HuH-7.5 (cell line): ENCODE results near the gene KIAA0232.
"Not testable (repeated sequence)": the region's sequence is repeated elsewhere in the genome, so short reads cannot be mapped to it uniquely, and the experiment has no call there.

Experiments used
- DNase-seq: peaks from one replicate; pipeline ENCODE4 v3.0.0; 2011; ENCODE audit warnings: low spot score

KIAA0232 gene

DNA sequence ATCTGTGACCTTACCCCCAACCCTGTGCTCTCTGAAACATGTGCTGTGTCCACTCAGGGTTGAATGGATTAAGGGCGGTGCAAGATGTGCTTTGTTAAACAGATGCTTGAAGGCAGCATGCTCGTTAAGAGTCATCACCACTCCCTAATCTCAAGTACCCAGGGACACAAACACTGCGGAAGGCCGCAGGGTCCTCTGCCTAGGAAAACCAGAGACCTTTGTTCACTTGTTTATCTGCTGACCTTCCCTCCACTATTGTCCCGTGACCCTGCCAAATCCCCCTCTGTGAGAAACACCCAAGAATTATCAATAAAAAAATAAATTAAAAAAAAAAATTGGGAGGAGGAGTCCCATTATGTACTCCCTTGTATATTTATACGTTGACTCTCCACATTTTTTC is 26.2 kb upstream of the KIAA0232 start:
- not testable (repeated sequence) for DNase-seq

DNA sequence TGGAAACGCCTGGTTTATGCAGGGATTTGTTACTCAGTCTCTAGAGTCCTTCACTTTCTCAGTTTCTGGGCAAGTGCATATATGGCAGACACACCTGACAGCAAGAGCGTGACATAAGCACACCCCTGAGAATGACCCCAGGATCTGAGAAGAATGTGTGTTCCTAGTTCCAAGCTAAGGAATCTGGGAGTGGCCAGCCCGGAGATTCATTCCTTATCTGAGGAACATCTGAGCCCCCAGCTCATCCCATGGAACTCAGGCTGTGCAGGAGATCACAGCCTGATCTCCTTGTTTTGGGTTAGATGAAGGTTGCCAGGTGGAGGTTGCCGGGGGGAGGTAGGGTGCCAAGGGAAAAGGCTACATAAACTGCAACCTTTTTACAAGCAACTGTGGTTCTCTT is 23.8 kb upstream of the KIAA0232 start:
- DNase-seq, result no peak

DNA sequence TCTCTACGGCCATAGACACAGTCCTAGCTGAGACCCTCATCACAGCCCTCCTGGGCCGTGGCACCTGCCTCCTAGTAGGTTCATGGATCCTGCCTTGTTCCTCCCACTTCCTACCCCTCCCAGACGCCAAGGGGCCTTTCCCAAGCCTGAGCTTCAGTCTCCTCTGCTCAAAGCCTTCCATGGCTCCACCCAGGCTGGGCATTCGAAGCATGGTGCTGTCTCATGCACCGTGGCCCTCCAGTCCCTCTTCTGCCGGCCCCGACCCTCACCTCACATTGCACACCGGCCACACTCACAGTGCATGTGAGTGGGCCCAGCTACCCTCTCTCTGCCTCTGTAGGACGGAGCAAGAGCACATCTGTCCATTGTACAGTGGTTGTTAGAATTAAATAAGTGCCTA is 21.7 kb upstream of the KIAA0232 start:
- DNase-seq, result no peak

DNA sequence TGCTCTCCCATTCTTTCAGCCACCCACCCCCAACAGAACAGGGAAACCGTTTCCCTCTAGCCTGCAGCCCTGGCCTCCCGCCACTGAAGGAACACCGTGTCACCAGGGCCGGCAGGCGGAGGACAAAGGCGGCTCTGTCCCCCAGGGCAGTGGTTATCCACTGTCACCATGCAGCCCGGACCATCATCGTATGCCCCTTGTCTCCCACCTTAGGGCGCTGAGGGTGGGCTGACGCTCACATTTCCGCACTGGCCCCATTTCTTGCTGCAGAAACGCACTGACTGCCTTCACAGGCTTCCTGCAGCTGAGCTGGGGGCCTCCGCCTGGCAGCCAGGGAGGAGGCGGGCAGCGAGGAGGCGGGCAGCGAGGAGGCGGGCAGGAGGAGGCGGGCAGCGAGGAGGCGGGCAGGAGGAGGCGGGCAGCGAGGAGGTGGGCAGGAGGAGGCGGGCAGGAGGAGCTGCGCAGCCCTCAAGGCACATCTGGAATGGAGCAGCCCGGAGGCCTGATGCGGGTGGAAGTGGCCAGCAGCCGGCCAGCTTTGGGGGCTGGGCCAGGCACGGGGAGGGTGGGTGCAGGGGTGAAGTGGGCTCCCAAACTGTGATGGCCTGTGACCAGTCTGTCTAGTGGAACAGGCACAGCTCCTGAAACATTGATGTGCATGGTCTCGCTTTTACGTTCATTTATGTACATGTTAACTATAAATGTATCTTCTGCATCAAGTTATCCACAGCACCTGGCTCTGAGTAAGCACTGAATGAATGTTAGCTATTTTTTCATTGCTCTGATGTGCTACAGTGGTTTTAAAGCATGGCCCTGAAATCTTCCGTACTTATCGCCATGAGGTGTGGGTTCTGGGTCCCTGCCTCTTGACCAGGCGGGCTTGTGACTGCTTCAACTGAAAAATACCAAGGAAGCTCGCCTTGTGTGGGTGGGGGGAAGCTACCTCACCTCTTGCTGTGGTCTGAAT is 20.6 kb upstream of the KIAA0232 start:
- DNase-seq, result no peak

DNA sequence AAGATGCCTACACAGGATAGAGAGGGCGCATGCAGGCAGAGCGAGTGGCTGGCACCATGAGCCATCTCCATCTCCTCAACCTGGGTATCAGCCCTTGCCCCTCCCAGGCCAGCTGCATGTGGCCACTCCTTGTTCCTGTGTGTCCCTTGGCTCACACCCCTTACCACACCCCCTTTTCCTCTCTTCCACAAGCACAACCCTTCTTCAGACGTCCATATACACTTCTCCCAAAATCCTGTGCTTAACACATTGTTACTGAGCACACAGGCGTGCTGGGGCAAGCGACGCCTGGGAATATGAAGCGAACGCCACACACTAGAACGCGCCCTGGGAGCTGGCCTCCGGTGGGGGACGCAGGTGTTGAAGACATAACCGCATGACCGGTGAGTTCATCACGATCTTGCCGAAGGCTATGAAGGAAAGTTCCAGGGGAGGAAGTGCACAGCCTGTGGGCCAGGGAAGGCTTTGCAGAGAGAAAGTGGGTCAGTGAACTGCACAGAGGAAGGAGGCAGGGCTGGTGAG is 19.1 kb upstream of the KIAA0232 start:
- no peak for DNase-seq

DNA sequence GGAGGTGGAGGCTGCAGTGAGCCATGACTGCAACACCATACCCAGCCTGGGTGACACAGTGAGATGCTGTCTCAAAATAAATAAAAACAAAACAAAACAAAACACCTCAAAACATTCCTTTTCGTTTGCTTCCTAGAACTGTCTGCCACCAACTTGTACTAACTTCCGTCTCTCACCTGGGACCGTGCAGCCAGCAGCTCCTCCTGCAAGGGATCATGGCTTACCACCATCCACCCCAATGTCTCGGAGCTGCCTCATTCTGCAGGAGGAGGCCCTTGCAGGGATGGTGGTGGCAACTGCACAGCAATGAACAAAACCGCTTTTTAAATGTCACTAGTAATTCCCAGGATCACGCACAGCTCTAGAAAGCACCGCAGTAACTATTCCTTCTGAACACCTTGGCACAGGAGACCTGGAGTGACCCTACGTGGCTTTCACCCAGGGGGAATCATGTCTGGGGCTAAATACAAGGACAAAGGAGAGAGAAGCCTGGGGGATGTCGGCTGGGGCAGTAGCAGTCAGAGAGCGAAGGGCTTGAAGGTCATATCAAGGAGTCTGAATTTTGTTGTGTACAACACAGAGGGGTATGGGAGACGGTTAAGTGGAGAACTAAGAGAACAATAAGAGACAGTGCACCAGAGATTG is 17.4 kb upstream of the KIAA0232 start:
- no peak for DNase-seq

DNA sequence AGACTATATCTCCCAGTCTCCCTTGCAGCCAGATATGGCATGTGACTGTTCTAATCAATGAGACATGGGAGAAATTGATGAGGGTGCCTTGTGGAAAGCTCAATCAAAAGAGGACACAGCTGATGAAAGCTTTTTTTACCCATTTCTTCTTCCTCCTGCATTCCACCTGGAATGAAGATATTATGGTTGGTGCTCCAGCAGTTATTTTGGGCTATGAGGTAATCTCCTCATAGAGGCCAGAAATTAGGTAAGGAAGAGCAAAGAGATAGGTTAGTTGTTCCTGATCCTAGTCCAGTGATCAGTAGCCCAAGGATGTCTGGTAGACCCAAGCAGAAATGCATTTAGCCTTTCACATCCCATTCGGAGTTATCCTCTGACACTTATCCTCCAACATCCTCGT is 16.8 kb upstream of the KIAA0232 start:
- DNase-seq, result no peak

DNA sequence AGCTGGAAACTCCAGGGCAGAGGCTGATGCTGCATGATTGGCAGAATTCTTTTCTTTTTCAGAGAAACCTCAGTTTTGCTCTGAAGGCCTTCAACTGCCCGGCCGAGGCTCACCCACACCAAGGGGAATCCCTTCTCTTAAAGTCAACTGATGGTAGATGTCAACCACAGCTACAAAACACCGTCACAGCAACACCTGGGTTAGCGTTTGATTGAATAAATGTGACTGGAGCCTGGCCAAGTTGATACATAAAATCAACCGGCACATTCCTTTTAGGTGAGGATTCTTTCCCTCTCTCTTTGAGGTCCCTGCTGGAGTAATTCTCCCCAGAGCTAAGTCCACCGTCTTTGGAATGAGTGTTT is 15.2 kb upstream of the KIAA0232 start:
- DNase-seq, result no peak

DNA sequence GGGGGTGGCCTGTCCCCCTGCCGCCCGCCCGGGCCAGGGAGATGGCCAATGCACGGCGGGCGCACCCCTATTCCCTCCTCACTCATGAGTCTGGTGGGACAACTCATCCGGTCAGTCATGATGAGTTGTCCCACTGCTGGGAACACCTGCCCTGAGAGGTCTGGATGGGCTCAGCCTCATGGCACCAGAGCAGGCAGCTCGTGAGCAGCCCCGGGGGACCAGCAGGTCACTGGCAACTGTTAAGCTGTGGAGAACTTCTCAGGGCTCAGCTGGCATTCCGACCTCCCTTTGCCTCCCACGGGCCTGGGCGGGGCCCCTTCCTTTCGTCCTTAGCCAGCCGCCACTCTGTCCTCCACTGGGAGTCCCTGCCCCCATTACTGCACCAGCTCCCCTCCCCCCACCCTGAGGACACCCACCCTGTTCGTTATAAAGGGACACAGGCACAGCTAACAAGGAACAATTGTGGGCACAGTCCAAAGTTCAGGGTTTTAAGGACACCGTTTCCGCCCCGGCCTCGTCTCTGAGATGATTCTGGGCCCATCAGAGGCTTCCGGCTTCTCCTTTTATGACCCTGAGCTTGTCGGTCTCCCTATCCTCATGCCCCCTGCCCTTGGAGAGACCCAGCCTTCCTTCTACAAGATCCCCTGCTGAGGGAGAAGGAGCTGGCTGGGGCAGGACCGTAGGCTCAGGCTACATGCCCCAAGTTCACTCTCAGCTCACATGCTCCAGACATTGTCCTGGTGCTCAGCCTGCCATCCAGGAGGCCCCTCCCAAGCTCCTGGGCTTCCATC is 14.6 kb upstream of the KIAA0232 start:
- no peak for DNase-seq

DNA sequence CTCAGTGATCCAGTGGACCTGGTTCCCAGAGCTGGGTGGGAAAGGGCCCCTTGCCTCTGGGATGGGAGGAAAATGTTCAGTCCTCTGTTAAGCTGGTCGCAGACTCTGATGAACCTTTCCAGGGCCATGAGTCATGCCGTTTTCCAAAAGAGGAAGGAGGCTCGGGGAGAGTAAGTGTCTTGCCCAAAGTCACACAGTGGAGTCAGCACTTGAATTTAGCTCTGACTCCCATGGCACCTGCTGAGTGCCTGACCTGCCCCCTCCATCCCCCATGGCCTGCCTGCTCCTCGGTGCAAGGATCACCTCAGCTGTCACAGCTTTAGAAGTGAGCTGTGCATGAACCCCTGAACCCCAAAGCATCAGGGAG is 14.0 kb upstream of the KIAA0232 start:
- DNase-seq, result no peak

DNA sequence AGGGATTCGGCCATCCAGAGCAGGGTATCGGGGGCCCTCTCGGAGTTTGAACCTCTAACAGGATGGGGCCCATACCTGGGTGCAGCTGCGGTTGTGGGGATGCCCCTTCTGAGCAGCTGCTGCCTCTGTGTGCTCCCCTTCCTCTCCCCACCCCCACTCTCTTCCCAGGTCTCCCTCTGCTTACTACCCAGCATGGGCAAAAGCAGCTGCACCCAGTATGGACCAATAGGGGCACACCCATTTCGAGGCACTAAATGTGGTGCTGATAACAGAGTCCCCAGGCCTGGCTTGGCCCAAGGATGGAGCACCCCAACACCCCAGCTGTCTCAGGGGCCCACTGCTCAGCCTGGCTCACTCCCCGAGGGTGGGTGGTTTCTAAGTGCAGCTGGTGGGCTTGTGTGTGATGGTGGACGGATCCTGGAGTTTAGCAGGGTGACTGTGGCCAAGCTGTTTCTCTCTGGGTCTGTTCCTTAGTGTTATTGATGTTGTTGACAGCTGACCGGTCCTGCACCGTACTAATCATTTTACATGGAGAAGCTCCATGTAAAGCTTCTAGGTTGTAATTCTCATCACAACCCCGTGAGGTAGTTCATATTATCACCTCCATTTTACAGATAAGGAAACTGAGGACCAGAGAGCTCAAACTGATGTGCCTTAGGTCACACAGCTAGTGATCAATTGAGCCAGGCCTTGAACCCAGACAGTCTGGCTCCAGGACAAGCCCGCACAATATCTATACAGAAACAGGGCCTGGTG is 13.1 kb upstream of the KIAA0232 start:
- DNase-seq, result no peak

DNA sequence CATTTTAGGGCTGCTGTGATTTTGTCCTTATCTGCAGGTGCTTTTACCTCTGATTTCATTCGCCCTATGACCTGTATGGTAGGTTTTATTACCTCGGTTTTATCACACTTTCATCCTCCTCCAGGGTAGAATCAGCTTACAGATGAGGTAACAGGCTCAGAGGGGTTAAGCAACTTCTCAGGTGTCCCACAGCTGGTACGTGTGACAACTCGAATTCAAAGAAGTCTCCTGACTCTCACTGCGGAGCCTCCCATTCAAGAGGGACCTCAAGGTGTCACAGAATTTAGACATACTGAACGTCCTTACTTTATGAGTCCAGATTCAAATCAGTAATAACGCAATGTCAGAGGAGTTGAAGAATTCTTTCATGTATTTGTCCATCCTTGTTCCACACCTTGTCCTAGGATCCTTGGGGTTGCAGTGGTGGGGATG is 12.5 kb upstream of the KIAA0232 start:
- no peak for DNase-seq

DNA sequence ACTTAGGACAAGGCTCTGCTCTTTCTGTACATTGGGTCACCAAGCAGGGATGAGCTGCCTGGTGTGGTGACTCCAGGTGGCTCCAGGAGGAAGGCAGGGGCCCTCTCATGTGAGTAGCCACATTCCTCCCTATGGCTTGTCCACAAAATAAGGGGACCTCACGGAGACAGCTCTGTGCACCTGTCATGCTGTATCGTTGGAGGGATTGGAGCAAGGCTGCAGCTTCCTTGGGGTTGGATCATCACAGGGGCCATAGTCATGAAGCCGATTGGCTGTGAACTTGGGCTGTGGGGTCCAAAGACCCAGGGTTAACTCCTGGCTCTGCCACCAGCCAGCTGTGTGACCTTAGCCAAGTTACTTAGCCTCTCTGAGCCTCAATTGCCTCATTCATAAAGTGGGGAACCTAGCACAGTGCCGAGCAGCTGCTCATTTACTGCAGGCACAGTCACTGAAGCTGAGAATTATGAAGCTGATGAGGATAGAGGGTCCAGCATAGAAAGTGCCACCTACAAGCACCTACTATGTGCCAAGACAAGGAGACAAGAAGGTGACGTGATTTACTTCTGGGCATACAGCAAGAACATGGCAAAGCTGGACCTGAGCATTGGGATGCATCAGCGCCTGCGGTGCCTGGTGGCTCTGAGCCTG is 11.8 kb upstream of the KIAA0232 start:
- DNase-seq, result no peak

DNA sequence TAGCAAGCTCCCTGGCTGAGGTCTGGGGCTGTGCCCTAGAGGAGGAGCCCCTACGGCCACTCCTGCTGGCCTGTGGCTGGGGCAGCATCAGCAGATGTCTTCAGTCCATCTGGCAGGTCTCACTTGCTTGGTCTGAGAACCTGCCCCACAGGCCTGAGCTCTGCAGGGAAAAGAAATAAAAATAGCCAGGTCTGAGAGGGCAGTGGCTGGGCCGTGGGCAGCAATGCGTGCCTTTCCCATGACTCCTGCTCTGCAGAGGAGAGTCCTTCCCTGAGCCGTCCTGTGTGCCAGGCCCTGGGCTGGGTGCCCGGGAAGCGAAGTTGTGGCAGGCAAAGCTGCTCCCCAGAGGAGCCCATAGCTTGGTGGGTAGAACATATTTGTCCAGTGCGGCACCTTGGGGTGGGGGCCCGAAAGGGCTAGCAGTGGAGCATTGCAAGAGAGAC is 11.3 kb upstream of the KIAA0232 start:
- no peak for DNase-seq

DNA sequence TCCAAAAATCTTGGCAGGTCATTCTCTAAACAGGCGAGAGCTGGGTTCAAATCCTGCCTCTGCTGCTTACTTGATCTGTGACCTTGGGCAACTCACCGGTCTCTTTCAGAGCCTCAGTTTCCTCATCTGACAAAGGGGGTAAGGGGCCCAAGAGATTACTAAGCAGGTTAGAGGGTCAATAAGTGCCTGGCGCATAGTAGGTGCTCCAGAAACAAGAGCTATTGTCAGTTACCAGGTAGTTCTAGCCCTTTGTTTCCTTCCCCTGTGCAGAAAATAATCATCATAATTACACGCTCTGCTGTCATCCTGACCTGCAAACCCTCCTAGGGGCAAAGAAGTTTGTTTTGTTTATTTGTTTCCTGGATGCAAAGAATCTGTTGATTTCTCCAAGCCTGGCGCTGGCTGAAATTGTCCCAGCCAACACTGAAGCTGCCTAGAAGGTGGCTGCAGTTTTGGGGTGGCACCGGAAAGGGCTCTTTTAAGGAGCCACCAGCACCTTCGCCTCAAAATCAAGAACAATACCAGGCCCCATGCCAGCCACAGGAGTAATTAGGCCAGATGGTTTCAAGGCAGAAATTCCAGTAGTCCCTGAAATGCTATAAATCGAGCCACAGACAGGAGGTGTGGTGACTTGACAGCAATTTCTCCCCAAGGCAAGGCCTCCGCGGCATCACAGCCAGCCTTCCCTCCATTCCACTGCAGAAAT is 10.2 kb upstream of the KIAA0232 start:
- DNase-seq, result no peak

DNA sequence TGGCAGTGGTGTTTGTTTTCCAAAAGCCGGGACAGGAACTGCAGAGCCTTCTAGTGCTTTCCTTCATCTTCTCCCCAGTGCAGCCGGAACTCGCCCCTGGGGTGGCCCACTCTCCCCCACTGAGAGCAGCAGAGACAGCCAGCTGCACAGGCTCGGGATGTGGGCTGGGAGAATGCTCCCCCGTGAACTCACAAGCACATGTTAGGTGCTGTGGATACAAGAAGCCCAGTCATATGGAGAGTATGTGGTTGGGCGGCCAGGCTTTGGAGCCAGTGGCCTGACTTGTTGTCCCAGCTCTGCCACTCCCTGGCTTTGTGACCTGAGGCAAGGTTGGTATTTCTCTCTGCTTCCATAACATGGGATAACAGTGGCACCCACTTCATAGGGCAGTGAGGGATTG is 9.4 kb upstream of the KIAA0232 start:
- DNase-seq, result no peak

DNA sequence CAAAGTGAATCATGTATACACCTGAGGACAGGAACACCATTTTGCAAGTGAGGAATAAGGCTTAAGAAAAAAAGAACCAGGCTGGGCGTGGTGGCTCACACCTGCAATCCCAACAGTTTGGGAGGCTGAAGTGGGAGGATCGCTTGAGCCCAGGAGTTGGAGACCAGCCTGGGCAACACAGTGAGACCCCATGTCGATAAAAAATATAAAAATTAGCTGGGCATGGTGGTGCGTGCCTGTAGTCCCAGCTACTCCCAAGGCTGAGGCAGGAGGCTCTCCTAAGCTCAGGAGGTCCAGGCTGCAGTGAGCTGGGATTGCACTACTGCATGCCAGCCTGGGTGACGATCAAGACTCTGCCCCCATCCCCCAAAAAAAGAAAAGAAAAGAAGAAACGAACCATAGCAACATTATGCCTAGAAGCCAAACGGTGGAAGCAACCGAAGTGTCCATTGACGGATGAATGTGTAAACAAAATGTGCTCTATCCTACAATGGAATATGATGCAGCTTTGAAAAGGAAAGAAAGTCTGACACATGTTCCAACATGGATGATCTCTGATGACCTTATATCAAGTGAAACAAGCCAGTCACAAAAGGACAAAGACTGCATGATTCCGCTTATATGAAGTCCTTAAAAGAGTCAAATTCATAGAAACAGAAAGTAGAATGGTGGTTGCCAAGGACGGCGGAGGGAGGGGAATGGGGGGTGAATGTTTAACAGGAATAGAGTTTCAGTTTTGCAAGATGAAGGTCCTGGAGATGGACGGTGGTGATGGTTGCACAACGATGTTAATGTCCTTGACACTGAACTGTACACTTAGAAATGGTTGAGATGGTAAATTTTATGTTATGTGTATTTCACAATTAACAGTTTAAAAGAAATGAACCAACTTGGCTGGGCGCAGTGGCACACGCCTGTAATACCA is 8.6 kb upstream of the KIAA0232 start:
- no peak for DNase-seq

DNA sequence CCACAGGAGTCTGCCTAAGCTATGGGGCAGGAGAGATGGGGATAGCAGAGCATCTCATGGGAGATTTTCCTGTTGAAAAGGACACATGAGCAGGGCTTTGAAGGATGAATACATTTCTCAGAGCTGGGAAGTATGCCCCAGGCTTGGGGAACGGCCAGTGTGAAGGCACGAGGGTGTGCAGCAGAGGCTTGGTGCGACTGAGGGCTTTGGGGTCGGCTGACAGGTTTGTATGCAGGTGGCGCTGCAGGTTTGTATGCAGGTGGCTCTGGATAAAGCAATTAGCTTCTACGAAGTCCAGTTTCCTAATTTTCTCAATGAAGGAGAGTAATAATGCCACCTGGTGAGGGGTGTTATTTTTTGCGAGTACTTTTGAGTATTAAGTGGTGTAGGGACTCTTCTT is 6.8 kb upstream of the KIAA0232 start:
- no peak for DNase-seq

DNA sequence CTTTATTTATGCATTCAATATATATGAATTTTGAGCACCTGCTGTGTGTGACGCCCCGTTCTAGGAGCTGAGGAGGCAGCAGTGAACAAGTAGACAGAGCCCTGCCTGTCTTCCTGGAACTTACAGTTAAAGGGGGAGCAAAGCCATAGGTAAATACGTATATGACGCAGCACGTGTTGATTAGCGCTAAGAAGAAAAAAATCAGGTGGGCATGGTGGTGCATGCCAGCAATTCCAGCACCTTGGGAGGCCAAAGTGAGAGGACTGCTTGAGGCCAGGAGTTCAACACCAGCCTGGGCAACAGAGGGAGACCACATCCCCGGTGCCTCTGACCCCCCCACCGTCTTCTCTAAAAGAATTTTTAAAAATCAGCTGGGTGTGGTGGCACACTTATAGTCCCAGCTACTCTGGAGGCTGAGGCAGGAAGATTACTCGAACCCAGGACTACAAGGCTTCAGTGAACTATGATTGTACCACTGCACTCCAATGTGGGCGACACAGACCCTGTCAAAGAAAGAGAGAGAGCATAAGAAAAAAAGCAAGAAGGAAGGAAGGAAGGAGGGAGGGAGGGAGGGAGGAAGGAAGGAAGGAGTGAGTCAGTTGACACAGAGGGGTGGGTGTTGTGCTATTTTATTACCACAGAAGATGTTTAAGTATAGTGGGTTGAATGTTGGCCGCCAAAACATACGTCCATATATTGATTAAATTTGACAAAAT is 5.4 kb upstream of the KIAA0232 start:
- no peak for DNase-seq
